ENCODE data around the gene LRRC43.

The LRRC43 gene

GRCh38 chr12:122182887-122183587 is at the start of gene LRRC43:
TSS of gene LRRC43 (plus strand) at chr12:122183123. CDS start at chr12:122183145, 22 bp downstream.
- in situ Hi-C loops (cut with MboI; ENCODE audit: low sequenced_read_pairs), result no loop called here

GRCh38 chr12:122133192-122133950 is 49.6 kb upstream of the LRRC43 start:
- in situ Hi-C loops (cut with MboI; ENCODE audit: low sequenced_read_pairs), result no loop called here

- in situ Hi-C loops (cut with MboI; ENCODE audit: low sequenced_read_pairs), result no loop called here
Measured at GRCh38 chr12:122135437-122136031, 47.4 kb upstream of the LRRC43 start.

GRCh38 chr12:122137229-122137628 is 45.7 kb upstream of the LRRC43 start:
- in situ Hi-C loops (cut with MboI; ENCODE audit: low sequenced_read_pairs), result no loop called here

GRCh38 chr12:122137681-122138080 is 45.2 kb upstream of the LRRC43 start:
- in situ Hi-C loops (cut with MboI; ENCODE audit: low sequenced_read_pairs), result no loop called here

- in situ Hi-C loops (cut with MboI; ENCODE audit: low sequenced_read_pairs), result no loop called here
Measured at GRCh38 chr12:122138181-122138580, 44.7 kb upstream of the LRRC43 start.

- in situ Hi-C loops (cut with MboI; ENCODE audit: low sequenced_read_pairs), result no loop called here
Measured at GRCh38 chr12:122138616-122139015, 44.3 kb upstream of the LRRC43 start.

GRCh38 chr12:122139266-122139665 is 43.7 kb upstream of the LRRC43 start:
- in situ Hi-C loops (cut with MboI; ENCODE audit: low sequenced_read_pairs), result no loop called here

GRCh38 chr12:122139941-122140340 is 43.0 kb upstream of the LRRC43 start:
- in situ Hi-C loops (cut with MboI; ENCODE audit: low sequenced_read_pairs), result no loop called here

GRCh38 chr12:122140467-122141257 is 42.3 kb upstream of the LRRC43 start:
- in situ Hi-C loops (cut with MboI; ENCODE audit: low sequenced_read_pairs), result no loop called here

GRCh38 chr12:122141911-122142725 is 40.8 kb upstream of the LRRC43 start:
- in situ Hi-C loops (cut with MboI; ENCODE audit: low sequenced_read_pairs), result no loop called here

GRCh38 chr12:122142857-122143256 is 40.1 kb upstream of the LRRC43 start:
- in situ Hi-C loops (cut with MboI; ENCODE audit: low sequenced_read_pairs), result no loop called here

- in situ Hi-C loops (cut with MboI; ENCODE audit: low sequenced_read_pairs), result no loop called here
Measured at GRCh38 chr12:122144885-122145284, 38.0 kb upstream of the LRRC43 start.

GRCh38 chr12:122145505-122146330 is 37.2 kb upstream of the LRRC43 start:
- in situ Hi-C loops (cut with MboI; ENCODE audit: low sequenced_read_pairs), result no loop called here

- in situ Hi-C loops (cut with MboI; ENCODE audit: low sequenced_read_pairs), result no loop called here
Measured at GRCh38 chr12:122147514-122148290, 35.2 kb upstream of the LRRC43 start.

GRCh38 chr12:122148657-122149056 is 34.3 kb upstream of the LRRC43 start:
- in situ Hi-C loops (cut with MboI; ENCODE audit: low sequenced_read_pairs), result no loop called here

GRCh38 chr12:122150127-122150681 is 32.7 kb upstream of the LRRC43 start:
- in situ Hi-C loops (cut with MboI; ENCODE audit: low sequenced_read_pairs), result no loop called here

- in situ Hi-C loops (cut with MboI; ENCODE audit: low sequenced_read_pairs), result no loop called here
Measured at GRCh38 chr12:122152754-122153153, 30.2 kb upstream of the LRRC43 start.
